GM23338 (cell line): ENCODE results near the gene ALPL. TPM values are rescaled to one million over a fixed set of nuclear protein-coding genes. Genes with fewer than 3 reads are reported as not detected.

ENCODE experiments used
- ATAC-seq: fragments of 200-7000 bp; cut with Tn5 transposase; 3 replicates; pipeline ENCODE4 v1.9.1; 2020
- DNase-seq: peaks from one replicate; pipeline ENCODE4 v3.0.0-alpha.2; 2015; ENCODE audit warnings: low spot score
- H2AFZ ChIP-seq: fragments of 200-600 bp; sonication (generic); 2 replicates; pipeline ENCODE4 v1.8.0; 2016; ENCODE audit warnings: antibody characterized with exemption, mild to moderate bottlenecking, moderate library complexity
- H3F3A ChIP-seq: fragments of 200-600 bp; sonication (generic); replicated peaks from 2 replicates; pipeline ENCODE4 v1.8.0; 2017; ENCODE audit warnings: antibody characterized with exemption, mixed run types, low read depth
- H3K27ac ChIP-seq: fragments of 200-600 bp; sonication (generic); 2 replicates; pipeline ENCODE4 v1.6.1; 2016; ENCODE audit warnings: low read depth
- H3K27me3 ChIP-seq: fragments of 200-600 bp; sonication (generic); 2 replicates; pipeline ENCODE4 v1.8.0; 2016; ENCODE audit warnings: mild to moderate bottlenecking, mixed run types, moderate library complexity; ENCODE audit not compliant: insufficient read depth
- H3K36me3 ChIP-seq: fragments of 200-600 bp; sonication (generic); 2 replicates; pipeline ENCODE4 v1.8.0; 2016; ENCODE audit warnings: mild to moderate bottlenecking; ENCODE audit not compliant: insufficient read depth
- H3K4me1 ChIP-seq: fragments of 200-600 bp; sonication (generic); 2 replicates; pipeline ENCODE4 v1.8.0; 2016; ENCODE audit warnings: mild to moderate bottlenecking, moderate library complexity; ENCODE audit not compliant: insufficient read depth
- H3K4me2 ChIP-seq: fragments of 200-600 bp; sonication (generic); 2 replicates; pipeline ENCODE4 v1.7.1; 2017; ENCODE audit warnings: mixed run types
- H3K4me3 ChIP-seq: fragments of 200-600 bp; sonication (generic); 2 replicates; pipeline ENCODE4 v1.6.1; 2016; ENCODE audit warnings: mixed run types
- H3K79me2 ChIP-seq: fragments of 200-600 bp; sonication (generic); replicated peaks from 2 replicates; pipeline ENCODE4 v1.8.0; 2017; ENCODE audit warnings: mild to moderate bottlenecking; ENCODE audit not compliant: insufficient read depth
- H3K9me2 ChIP-seq: fragments of 200-600 bp; sonication (generic); 2 replicates; pipeline ENCODE4 v1.8.0; 2017; ENCODE audit not compliant: insufficient read depth
- H4K20me1 ChIP-seq: fragments of 200-600 bp; sonication (generic); replicated peaks from 2 replicates; pipeline ENCODE4 v1.8.0; 2017; ENCODE audit warnings: mild to moderate bottlenecking; ENCODE audit not compliant: insufficient read depth
- H3K27ac Mint-ChIP-seq: 2 replicates; pipeline ENCODE4 v1.8.0; 2020; ENCODE audit warnings: inconsistent platforms, mild to moderate bottlenecking, moderate library complexity, mixed read lengths
- H3K27me3 Mint-ChIP-seq: 3 replicates; pipeline ENCODE4 v1.8.0; 2022; ENCODE audit warnings: low read depth, mild to moderate bottlenecking, moderate library complexity, mixed read lengths, inconsistent platforms; ENCODE audit not compliant: insufficient read depth, poor library complexity
- H3K36me3 Mint-ChIP-seq: 3 replicates; pipeline ENCODE4 v1.8.0; 2021; ENCODE audit warnings: low read depth, mild to moderate bottlenecking, inconsistent platforms, moderate library complexity, mixed read lengths
- H3K4me1 Mint-ChIP-seq: 3 replicates; pipeline ENCODE4 v1.8.0; 2020; ENCODE audit warnings: mild to moderate bottlenecking, inconsistent platforms, mixed read lengths
- H3K4me3 Mint-ChIP-seq: 3 replicates; pipeline ENCODE4 v1.8.0; 2021; ENCODE audit warnings: moderate library complexity, mild to moderate bottlenecking, inconsistent platforms, mixed read lengths
- H3K9me3 Mint-ChIP-seq: 3 replicates; pipeline ENCODE4 v1.8.0; 2020; ENCODE audit warnings: moderate library complexity, mild to moderate bottlenecking, inconsistent platforms, mixed read lengths
- CREB1 ChIP-seq: fragments of 250-450 bp; sonication (Bioruptor Pico); IDR thresholded peaks from 2 replicates; pipeline ENCODE4 v1.5.0; 2020; ENCODE audit warnings: low read depth, mild to moderate bottlenecking, moderate library complexity
- ETS1 ChIP-seq: IDR thresholded peaks from 2 replicates; pipeline ENCODE4 v1.6.1; 2016; ENCODE audit warnings: antibody characterized with exemption
- EZH2 ChIP-seq: fragments of 200-600 bp; sonication (generic); IDR thresholded peaks from one replicate; pipeline ENCODE4 v1.8.0; 2017; ENCODE audit warnings: antibody characterized with exemption, mild to moderate bottlenecking, low read depth; ENCODE audit not compliant: unreplicated experiment
- EZH2phosphoT487 ChIP-seq: fragments of 200-600 bp; sonication (generic); IDR thresholded peaks from one replicate; pipeline ENCODE4 v1.8.1; 2018; ENCODE audit warnings: antibody characterized with exemption; ENCODE audit not compliant: unreplicated experiment
- JUNB ChIP-seq: IDR thresholded peaks from one replicate; pipeline ENCODE4 v1.6.1; 2016; ENCODE audit warnings: antibody characterized with exemption; ENCODE audit not compliant: unreplicated experiment
- NANOG ChIP-seq: IDR thresholded peaks from 2 replicates; pipeline ENCODE4 v1.6.1; 2016; ENCODE audit warnings: antibody characterized with exemption, borderline replicate concordance
- POLR2AphosphoS5 ChIP-seq: IDR thresholded peaks from 2 replicates; pipeline ENCODE4 v1.6.1; 2016; ENCODE audit warnings: antibody characterized with exemption, low read depth
- STAT1 ChIP-seq: IDR thresholded peaks from one replicate; pipeline ENCODE4 v1.6.1; 2016; ENCODE audit warnings: antibody characterized with exemption; ENCODE audit not compliant: unreplicated experiment
- ZNF114 ChIP-seq: fragments of 250-450 bp; sonication (Bioruptor Pico); IDR thresholded peaks from 2 replicates; pipeline ENCODE4 v1.5.0; 2020; ENCODE audit warnings: mild to moderate bottlenecking, moderate library complexity
- ZNF331 ChIP-seq: fragments of 250-450 bp; sonication (Bioruptor Pico); IDR thresholded peaks from 2 replicates; pipeline ENCODE4 v1.5.0; 2020; ENCODE audit warnings: low read depth, mild to moderate bottlenecking, moderate library complexity
- ZNF462 ChIP-seq: fragments of 250-450 bp; sonication (Bioruptor Pico); IDR thresholded peaks from 2 replicates; pipeline ENCODE4 v1.5.0; 2020; ENCODE audit warnings: mild to moderate bottlenecking, moderate library complexity
- polyA plus RNA-seq: library from polyadenylated mRNA; unstranded; fragments of >200 nt; fragmentation: Nextera tagmentation; extraction: Ambion mirVana; gene quantifications from 2 replicates; pipeline ENCODE4 v1.2.1, GENCODE V29; 2016
- total RNA-seq: library from RNA; depleted of rRNA; stranded (reverse); fragments of >200 nt; shearing (Covaris generic); gene quantifications from 2 replicates; pipeline ENCODE4 v1.2.3, GENCODE V29; 2014
- TF ChIP-seq, protein P1 (sequence below): IDR thresholded peaks from one replicate; pipeline ENCODE4 v1.6.1; 2018; ENCODE audit warnings: antibody characterized with exemption; ENCODE audit not compliant: unreplicated experiment
- TF ChIP-seq, protein P2 (sequence below), 2 experiments: fragments of 200-600 bp in 1 of 2; sonication (generic) in 1 of 2; conservative IDR thresholded peaks; 2 replicates each; pipeline versions ENCODE4 v1.5.1 to v1.6.1; 2016 to 2017; ENCODE audit warnings: antibody characterized with exemption in 2 of 2, low read depth in 2 of 2, mild to moderate bottlenecking in 2 of 2, moderate library complexity in 1 of 2

Gene ALPL
- total and polyA plus RNA-seq, 2 experiments from 2014 or later, result 116 to 187 TPM

GRCh38 chr1:21511579-21512522, 2.6 kb downstream of the ALPL start:
- Histone ChIP-seq H4K20me1 (peaks cover 10% of the 10 kb centered on the region), H3K4me3 (no peak overlapping the region), H3K4me2 (no peak overlapping the region), H3K79me2 (peaks cover 65% of the 10 kb centered on the region), H3K4me1 (peaks cover 31% of the 10 kb centered on the region), H3K27ac (no peak overlapping the region), H3K36me3 (no peaks in the 10 kb centered on the region), H3K9me2 (no peaks in the 10 kb centered on the region), H3K27me3 (peaks cover 12% of the 10 kb centered on the region), H2AFZ (no peak overlapping the region), H3F3A (no peaks in the 10 kb centered on the region)
- Mint-ChIP-seq H3K9me3 (no peaks in the 10 kb centered on the region), H3K36me3 (peaks cover 12% of the 10 kb centered on the region; the same call in 2 of the 3 replicates), H3K4me1 (peaks cover 48% of the 10 kb centered on the region), H3K27ac (no peak overlapping the region; the same call in 1 of the 2 replicates), H3K27me3 (peaks cover 14% of the 10 kb centered on the region), H3K4me3 (peak overlapping the region; percentile 32; the same call in 1 of the 3 replicates)
- TF ChIP-seq EZH2phosphoT487, result no peak
- no peak for TF ChIP-seq NANOG
- no peak for TF ChIP-seq ZNF331 (CRISPR knock-in tag)
- no peak for TF ChIP-seq CREB1
- no peak for TF ChIP-seq ZNF462 (CRISPR knock-in tag)
- TF ChIP-seq STAT1, result no peak
- TF ChIP-seq, protein P1, sequence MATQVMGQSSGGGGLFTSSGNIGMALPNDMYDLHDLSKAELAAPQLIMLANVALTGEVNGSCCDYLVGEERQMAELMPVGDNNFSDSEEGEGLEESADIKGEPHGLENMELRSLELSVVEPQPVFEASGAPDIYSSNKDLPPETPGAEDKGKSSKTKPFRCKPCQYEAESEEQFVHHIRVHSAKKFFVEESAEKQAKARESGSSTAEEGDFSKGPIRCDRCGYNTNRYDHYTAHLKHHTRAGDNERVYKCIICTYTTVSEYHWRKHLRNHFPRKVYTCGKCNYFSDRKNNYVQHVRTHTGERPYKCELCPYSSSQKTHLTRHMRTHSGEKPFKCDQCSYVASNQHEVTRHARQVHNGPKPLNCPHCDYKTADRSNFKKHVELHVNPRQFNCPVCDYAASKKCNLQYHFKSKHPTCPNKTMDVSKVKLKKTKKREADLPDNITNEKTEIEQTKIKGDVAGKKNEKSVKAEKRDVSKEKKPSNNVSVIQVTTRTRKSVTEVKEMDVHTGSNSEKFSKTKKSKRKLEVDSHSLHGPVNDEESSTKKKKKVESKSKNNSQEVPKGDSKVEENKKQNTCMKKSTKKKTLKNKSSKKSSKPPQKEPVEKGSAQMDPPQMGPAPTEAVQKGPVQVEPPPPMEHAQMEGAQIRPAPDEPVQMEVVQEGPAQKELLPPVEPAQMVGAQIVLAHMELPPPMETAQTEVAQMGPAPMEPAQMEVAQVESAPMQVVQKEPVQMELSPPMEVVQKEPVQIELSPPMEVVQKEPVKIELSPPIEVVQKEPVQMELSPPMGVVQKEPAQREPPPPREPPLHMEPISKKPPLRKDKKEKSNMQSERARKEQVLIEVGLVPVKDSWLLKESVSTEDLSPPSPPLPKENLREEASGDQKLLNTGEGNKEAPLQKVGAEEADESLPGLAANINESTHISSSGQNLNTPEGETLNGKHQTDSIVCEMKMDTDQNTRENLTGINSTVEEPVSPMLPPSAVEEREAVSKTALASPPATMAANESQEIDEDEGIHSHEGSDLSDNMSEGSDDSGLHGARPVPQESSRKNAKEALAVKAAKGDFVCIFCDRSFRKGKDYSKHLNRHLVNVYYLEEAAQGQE, result no peak
- TF ChIP-seq EZH2, result no peak
- TF ChIP-seq POLR2AphosphoS5, result no peak
- TF ChIP-seq ZNF114, result no peak
- TF ChIP-seq, protein P2, sequence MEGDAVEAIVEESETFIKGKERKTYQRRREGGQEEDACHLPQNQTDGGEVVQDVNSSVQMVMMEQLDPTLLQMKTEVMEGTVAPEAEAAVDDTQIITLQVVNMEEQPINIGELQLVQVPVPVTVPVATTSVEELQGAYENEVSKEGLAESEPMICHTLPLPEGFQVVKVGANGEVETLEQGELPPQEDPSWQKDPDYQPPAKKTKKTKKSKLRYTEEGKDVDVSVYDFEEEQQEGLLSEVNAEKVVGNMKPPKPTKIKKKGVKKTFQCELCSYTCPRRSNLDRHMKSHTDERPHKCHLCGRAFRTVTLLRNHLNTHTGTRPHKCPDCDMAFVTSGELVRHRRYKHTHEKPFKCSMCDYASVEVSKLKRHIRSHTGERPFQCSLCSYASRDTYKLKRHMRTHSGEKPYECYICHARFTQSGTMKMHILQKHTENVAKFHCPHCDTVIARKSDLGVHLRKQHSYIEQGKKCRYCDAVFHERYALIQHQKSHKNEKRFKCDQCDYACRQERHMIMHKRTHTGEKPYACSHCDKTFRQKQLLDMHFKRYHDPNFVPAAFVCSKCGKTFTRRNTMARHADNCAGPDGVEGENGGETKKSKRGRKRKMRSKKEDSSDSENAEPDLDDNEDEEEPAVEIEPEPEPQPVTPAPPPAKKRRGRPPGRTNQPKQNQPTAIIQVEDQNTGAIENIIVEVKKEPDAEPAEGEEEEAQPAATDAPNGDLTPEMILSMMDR (conservative IDR thresholded peaks at IDR 0.05; ENCODE audit: low read depth in 2 of 2), result no peak
- no peak for TF ChIP-seq ETS1
- TF ChIP-seq JUNB, result no peak
- no peak for ATAC-seq
- DNase-seq, result no peak
